GM12801 (cell line): ENCODE results near the gene RASSF5.

Experiments used
- CTCF ChIP-seq: IDR thresholded peaks from one replicate; pipeline ENCODE4 v1.5.1; 2011; ENCODE audit warnings: control low read depth; ENCODE audit not compliant: insufficient read length; ENCODE audit errors: extremely low read depth

Gene RASSF5

GRCh38 chr1:206633708-206634121 is 126.4 kb downstream of the RASSF5 start:
- TF ChIP-seq CTCF, result no peak

GRCh38 chr1:206634365-206635079 is 127.2 kb downstream of the RASSF5 start:
- no peak for TF ChIP-seq CTCF

DNA sequence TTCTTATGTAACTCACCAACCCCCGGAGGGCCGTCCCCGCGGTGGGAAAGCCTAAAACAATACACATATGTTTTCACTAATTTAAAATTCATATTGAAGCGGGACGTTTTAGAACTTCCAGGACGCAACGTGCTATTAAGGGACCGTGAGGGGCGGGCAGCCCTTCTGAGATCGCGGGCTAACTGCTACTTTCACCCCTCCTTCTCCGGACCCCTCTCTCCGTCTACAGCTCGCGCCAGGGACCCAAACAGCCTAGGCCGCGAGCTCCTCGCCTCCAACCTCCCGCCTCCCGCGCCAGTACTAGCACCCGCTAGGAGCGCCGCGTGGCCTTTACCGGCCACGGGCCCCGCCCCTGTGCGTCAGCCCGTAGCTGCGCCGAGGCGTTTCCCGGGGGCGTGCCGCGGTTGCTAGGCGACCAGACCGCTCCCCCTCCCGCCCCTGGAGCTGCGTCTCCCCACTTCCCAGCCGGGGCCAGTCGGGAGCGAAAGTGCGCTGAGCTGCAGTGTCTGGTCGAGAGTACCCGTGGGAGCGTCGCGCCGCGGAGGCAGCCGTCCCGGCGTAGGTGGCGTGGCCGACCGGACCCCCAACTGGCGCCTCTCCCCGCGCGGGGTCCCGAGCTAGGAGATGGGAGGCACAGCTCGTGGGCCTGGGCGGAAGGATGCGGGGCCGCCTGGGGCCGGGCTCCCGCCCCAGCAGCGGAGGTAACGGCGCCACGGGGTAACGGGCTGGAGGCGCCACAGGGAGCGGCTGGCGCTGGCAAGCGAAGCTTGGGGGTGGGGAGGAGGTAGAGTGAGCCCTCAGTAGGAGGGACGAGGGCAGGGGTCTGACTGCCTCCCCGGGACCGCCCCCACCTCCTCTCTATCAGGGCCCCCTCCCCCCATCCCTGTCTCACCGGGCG is 128.0 kb downstream of the RASSF5 start, which contains the start of gene DYRK3:
Gene DYRK3, plus strand, starts transcription at position 457 of the 898 bp plus-strand sequence. Its CDS starts 168 bp downstream, at position 625.
- TF ChIP-seq CTCF, result no peak

GRCh38 chr1:206635978-206636345 is 128.6 kb downstream of the RASSF5 start:
- TF ChIP-seq CTCF, result no peak

- no peak for TF ChIP-seq CTCF
Measured at GRCh38 chr1:206636671-206637070, 129.3 kb downstream of the RASSF5 start.

DNA sequence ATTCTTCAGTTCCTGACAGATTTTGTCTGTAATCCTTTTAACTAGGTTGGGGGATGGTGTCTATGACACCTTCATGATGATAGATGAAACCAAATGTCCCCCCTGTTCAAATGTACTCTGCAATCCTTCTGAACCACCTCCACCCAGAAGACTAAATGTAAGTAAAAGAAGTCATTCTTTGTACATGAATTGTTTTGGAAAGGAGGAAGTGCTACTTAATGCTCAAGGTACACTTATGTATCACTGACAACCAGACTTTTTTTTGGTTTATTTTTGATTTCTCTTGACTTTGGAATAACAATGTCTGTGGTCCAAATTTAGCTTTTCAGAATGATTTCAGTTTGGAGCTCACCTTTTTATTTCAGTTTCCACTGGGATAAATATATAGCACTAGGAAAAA is 130.3 kb downstream of the RASSF5 start:
- TF ChIP-seq CTCF, result no peak
